ENCODE results near the gene ZNF385A. TPM values are rescaled to one million over a fixed set of nuclear protein-coding genes. Genes with fewer than 3 reads are reported as not detected.

The ZNF385A gene
- total and polyA plus RNA-seq, 2 of the 13 experiments (the other 11 are each of a cell fraction or from before 2014, with no cell fraction given) = 0.44 to 0.67 TPM

DNA sequence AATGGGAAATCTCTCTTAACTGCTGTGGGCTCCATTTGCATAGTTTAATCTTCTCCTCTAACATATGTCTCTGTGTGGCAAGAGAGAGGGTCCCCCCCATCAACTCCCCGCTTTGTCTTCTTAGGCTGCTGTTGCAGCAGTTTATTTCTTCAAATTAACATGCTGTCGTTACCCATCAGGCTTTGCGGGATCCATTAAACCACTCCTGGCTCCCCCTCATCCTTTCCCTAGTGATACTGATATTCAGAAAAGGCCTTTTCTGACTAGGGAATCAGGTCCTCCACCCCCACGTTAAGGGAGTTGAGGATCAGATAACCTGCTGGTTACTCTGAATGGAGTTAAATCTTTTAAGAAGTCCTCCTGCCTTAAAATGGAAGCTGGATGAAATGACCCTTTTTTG lies 35.5 kb downstream of the ZNF385A start (continued):
- TF ChIP-seq, protein P1, sequence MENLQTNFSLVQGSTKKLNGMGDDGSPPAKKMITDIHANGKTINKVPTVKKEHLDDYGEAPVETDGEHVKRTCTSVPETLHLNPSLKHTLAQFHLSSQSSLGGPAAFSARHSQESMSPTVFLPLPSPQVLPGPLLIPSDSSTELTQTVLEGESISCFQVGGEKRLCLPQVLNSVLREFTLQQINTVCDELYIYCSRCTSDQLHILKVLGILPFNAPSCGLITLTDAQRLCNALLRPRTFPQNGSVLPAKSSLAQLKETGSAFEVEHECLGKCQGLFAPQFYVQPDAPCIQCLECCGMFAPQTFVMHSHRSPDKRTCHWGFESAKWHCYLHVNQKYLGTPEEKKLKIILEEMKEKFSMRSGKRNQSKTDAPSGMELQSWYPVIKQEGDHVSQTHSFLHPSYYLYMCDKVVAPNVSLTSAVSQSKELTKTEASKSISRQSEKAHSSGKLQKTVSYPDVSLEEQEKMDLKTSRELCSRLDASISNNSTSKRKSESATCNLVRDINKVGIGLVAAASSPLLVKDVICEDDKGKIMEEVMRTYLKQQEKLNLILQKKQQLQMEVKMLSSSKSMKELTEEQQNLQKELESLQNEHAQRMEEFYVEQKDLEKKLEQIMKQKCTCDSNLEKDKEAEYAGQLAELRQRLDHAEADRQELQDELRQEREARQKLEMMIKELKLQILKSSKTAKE (CRISPR knock-in tag; IDR thresholded peaks at IDR 0.05; ENCODE audit: borderline replicate concordance) = no peak
- TF ChIP-seq HMG20A (CRISPR knock-in tag; IDR thresholded peaks at IDR 0.05; ENCODE audit: borderline replicate concordance) = no peak
- TF ChIP-seq, protein P2, sequence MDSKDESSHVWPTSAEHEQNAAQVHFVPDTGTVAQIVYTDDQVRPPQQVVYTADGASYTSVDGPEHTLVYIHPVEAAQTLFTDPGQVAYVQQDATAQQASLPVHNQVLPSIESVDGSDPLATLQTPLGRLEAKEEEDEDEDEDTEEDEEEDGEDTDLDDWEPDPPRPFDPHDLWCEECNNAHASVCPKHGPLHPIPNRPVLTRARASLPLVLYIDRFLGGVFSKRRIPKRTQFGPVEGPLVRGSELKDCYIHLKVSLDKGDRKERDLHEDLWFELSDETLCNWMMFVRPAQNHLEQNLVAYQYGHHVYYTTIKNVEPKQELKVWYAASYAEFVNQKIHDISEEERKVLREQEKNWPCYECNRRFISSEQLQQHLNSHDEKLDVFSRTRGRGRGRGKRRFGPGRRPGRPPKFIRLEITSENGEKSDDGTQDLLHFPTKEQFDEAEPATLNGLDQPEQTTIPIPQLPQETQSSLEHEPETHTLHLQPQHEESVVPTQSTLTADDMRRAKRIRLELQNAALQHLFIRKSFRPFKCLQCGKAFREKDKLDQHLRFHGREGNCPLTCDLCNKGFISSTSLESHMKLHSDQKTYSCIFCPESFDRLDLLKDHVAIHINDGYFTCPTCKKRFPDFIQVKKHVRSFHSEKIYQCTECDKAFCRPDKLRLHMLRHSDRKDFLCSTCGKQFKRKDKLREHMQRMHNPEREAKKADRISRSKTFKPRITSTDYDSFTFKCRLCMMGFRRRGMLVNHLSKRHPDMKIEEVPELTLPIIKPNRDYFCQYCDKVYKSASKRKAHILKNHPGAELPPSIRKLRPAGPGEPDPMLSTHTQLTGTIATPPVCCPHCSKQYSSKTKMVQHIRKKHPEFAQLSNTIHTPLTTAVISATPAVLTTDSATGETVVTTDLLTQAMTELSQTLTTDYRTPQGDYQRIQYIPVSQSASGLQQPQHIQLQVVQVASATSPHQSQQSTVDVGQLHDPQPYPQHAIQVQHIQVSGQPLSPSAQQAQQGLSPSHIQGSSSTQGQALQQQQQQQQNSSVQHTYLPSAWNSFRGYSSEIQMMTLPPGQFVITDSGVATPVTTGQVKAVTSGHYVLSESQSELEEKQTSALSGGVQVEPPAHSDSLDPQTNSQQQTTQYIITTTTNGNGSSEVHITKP (CRISPR knock-in tag; IDR thresholded peaks at IDR 0.05; ENCODE audit: low read depth) = no peak
- TF ChIP-seq, protein P3, sequence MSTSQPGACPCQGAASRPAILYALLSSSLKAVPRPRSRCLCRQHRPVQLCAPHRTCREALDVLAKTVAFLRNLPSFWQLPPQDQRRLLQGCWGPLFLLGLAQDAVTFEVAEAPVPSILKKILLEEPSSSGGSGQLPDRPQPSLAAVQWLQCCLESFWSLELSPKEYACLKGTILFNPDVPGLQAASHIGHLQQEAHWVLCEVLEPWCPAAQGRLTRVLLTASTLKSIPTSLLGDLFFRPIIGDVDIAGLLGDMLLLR (CRISPR knock-in tag; IDR thresholded peaks at IDR 0.05) = no peak
- no peak for TF ChIP-seq RFXAP (CRISPR knock-in tag; IDR thresholded peaks at IDR 0.05; ENCODE audit: borderline replicate concordance)
- no peak for TF ChIP-seq ZNF552 (CRISPR knock-in tag; IDR thresholded peaks at IDR 0.05; ENCODE audit: borderline replicate concordance)
- no peak for TF ChIP-seq ZNF567 (CRISPR knock-in tag; IDR thresholded peaks at IDR 0.05; ENCODE audit: borderline replicate concordance)
- TF ChIP-seq, protein P4, sequence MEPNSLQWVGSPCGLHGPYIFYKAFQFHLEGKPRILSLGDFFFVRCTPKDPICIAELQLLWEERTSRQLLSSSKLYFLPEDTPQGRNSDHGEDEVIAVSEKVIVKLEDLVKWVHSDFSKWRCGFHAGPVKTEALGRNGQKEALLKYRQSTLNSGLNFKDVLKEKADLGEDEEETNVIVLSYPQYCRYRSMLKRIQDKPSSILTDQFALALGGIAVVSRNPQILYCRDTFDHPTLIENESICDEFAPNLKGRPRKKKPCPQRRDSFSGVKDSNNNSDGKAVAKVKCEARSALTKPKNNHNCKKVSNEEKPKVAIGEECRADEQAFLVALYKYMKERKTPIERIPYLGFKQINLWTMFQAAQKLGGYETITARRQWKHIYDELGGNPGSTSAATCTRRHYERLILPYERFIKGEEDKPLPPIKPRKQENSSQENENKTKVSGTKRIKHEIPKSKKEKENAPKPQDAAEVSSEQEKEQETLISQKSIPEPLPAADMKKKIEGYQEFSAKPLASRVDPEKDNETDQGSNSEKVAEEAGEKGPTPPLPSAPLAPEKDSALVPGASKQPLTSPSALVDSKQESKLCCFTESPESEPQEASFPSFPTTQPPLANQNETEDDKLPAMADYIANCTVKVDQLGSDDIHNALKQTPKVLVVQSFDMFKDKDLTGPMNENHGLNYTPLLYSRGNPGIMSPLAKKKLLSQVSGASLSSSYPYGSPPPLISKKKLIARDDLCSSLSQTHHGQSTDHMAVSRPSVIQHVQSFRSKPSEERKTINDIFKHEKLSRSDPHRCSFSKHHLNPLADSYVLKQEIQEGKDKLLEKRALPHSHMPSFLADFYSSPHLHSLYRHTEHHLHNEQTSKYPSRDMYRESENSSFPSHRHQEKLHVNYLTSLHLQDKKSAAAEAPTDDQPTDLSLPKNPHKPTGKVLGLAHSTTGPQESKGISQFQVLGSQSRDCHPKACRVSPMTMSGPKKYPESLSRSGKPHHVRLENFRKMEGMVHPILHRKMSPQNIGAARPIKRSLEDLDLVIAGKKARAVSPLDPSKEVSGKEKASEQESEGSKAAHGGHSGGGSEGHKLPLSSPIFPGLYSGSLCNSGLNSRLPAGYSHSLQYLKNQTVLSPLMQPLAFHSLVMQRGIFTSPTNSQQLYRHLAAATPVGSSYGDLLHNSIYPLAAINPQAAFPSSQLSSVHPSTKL (CRISPR knock-in tag; IDR thresholded peaks at IDR 0.05) = no peak

All from HepG2 (cell line).